C4-2B (cell line): ENCODE data around the gene CEP20.
"Not testable (repeated sequence)": the region's sequence is repeated elsewhere in the genome, so short reads cannot be mapped to it uniquely, and the experiment has no call there.

Source experiments
- ZFX ChIP-seq: fragments of 450-650 bp; IDR thresholded peaks from 2 replicates; pipeline ENCODE4 v1.6.1; 2017
- TF ChIP-seq, protein P1 (sequence below): fragments of 450-650 bp; conservative IDR thresholded peaks from 2 replicates; pipeline ENCODE4 v1.5.1; 2017; ENCODE audit warnings: mild to moderate bottlenecking

GRCh38 chr16:15918314-15918713, 29.9 kb upstream of the CEP20 start:
- TF ChIP-seq, protein P1, sequence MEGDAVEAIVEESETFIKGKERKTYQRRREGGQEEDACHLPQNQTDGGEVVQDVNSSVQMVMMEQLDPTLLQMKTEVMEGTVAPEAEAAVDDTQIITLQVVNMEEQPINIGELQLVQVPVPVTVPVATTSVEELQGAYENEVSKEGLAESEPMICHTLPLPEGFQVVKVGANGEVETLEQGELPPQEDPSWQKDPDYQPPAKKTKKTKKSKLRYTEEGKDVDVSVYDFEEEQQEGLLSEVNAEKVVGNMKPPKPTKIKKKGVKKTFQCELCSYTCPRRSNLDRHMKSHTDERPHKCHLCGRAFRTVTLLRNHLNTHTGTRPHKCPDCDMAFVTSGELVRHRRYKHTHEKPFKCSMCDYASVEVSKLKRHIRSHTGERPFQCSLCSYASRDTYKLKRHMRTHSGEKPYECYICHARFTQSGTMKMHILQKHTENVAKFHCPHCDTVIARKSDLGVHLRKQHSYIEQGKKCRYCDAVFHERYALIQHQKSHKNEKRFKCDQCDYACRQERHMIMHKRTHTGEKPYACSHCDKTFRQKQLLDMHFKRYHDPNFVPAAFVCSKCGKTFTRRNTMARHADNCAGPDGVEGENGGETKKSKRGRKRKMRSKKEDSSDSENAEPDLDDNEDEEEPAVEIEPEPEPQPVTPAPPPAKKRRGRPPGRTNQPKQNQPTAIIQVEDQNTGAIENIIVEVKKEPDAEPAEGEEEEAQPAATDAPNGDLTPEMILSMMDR, result not testable (repeated sequence)
- not testable (repeated sequence) for TF ChIP-seq ZFX
